Chondrocyte (in vitro differentiated cells): ENCODE results near the gene TAPBP. TPM values are rescaled to one million over a fixed set of nuclear protein-coding genes. Genes with fewer than 3 reads are reported as not detected.

Experiments used
- DNase-seq: peaks from one replicate; pipeline ENCODE4 v3.0.0; 2021; ENCODE audit warnings: mixed read lengths, low spot score
- H3K27ac Mint-ChIP-seq: one replicate; pipeline ENCODE4 v1.8.0; 2021; ENCODE audit warnings: mild to moderate bottlenecking, moderate library complexity, mixed read lengths; ENCODE audit not compliant: unreplicated experiment
- H3K27me3 Mint-ChIP-seq: 2 replicates; pipeline ENCODE4 v1.8.0; 2021; ENCODE audit warnings: low read depth, mixed read lengths
- H3K36me3 Mint-ChIP-seq: 2 replicates; pipeline ENCODE4 v1.8.0; 2021; ENCODE audit warnings: low read depth, mixed read lengths
- H3K4me1 Mint-ChIP-seq: 2 replicates; pipeline ENCODE4 v1.8.0; 2021; ENCODE audit warnings: low read depth, mild to moderate bottlenecking, mixed read lengths
- H3K4me3 Mint-ChIP-seq: one replicate; pipeline ENCODE4 v1.8.0; 2021; ENCODE audit warnings: mild to moderate bottlenecking, moderate library complexity, mixed read lengths; ENCODE audit not compliant: unreplicated experiment
- H3K9me3 Mint-ChIP-seq: 2 replicates; pipeline ENCODE4 v1.8.0; 2021; ENCODE audit warnings: low read depth, mixed read lengths
- CTCF ChIP-seq: fragments of 200-600 bp; sonication (generic); IDR thresholded peaks from 2 replicates; pipeline ENCODE4 v1.5.0; 2021; ENCODE audit warnings: antibody characterized with exemption, mild to moderate bottlenecking, moderate library complexity
- total RNA-seq: library from RNA; stranded (reverse); gene quantifications from 3 replicates; pipeline ENCODE4 v1.2.1, GENCODE V29; 2021

Gene TAPBP
- total RNA-seq, 1 donor from 2014 or later = 86.2 TPM

- peak; percentile 75 for DNase-seq
- no peak for TF ChIP-seq CTCF
- peaks cover 20% of the 10 kb centered on the region for H3K4me1 Mint-ChIP-seq
- no peaks in the 10 kb centered on the region for H3K27me3 Mint-ChIP-seq
- no peak overlapping the region for H3K4me3 Mint-ChIP-seq
- H3K27ac Mint-ChIP-seq = no peak overlapping the region
- H3K36me3 Mint-ChIP-seq = peaks cover 14% of the 10 kb centered on the region
- no peaks in the 10 kb centered on the region for H3K9me3 Mint-ChIP-seq
Measured at GRCh38 chr6:33280539-33280938, 33.3 kb downstream of the TAPBP start.

- Mint-ChIP-seq H3K27me3 (no peaks in the 10 kb centered on the region), H3K4me1 (peaks cover 25% of the 10 kb centered on the region), H3K4me3 (no peak overlapping the region), H3K36me3 (peaks cover 15% of the 10 kb centered on the region), H3K9me3 (no peaks in the 10 kb centered on the region), H3K27ac (peak overlapping the region; percentile 32)
- DNase-seq = peak; percentile 68
- TF ChIP-seq CTCF = peak; percentile 70
Measured at GRCh38 chr6:33279971-33280511, 33.8 kb downstream of the TAPBP start.

GRCh38 chr6:33279257-33279695 is 34.6 kb downstream of the TAPBP start:
- peak; percentile 89 for DNase-seq
- Mint-ChIP-seq H3K27me3 (no peaks in the 10 kb centered on the region), H3K9me3 (no peaks in the 10 kb centered on the region), H3K27ac (no peak overlapping the region), H3K4me1 (peaks cover 33% of the 10 kb centered on the region), H3K36me3 (peaks cover 19% of the 10 kb centered on the region), H3K4me3 (no peak overlapping the region)
- TF ChIP-seq CTCF = no peak

GRCh38 chr6:33278810-33279209 is 35.1 kb downstream of the TAPBP start:
- Mint-ChIP-seq H3K27ac (no peak overlapping the region), H3K4me3 (no peak overlapping the region), H3K4me1 (peaks cover 38% of the 10 kb centered on the region), H3K9me3 (no peaks in the 10 kb centered on the region), H3K27me3 (no peaks in the 10 kb centered on the region), H3K36me3 (peaks cover 19% of the 10 kb centered on the region)
- DNase-seq = no peak
- no peak for TF ChIP-seq CTCF

GRCh38 chr6:33278392-33278741 is 35.5 kb downstream of the TAPBP start:
- H3K27me3 Mint-ChIP-seq = no peaks in the 10 kb centered on the region
- no peak for DNase-seq
- no peak overlapping the region for H3K27ac Mint-ChIP-seq
- no peak for TF ChIP-seq CTCF
- H3K4me1 Mint-ChIP-seq = peaks cover 42% of the 10 kb centered on the region
- peaks cover 20% of the 10 kb centered on the region for H3K36me3 Mint-ChIP-seq
- no peak overlapping the region for H3K4me3 Mint-ChIP-seq
- H3K9me3 Mint-ChIP-seq = no peaks in the 10 kb centered on the region
